Stimulated activated CD8-positive, alpha-beta memory T cell treated with anti-CD3 and anti-CD28 coated beads, Interleukin-4, amount 100 ng/mL, for 24 hours (primary cell): Measurements from ENCODE around the gene MMP15.
A peak's percentile ranks its signal among the peaks of the same experiment; 100 is the strongest.
"Not testable (repeated sequence)": the region's sequence is repeated elsewhere in the genome, so short reads cannot be mapped to it uniquely, and the experiment has no call there.

Source experiments
- DNase-seq: peaks from one replicate; pipeline ENCODE4 v3.0.0-alpha.2; 2020; ENCODE audit warnings: low read depth

Gene MMP15

DNA sequence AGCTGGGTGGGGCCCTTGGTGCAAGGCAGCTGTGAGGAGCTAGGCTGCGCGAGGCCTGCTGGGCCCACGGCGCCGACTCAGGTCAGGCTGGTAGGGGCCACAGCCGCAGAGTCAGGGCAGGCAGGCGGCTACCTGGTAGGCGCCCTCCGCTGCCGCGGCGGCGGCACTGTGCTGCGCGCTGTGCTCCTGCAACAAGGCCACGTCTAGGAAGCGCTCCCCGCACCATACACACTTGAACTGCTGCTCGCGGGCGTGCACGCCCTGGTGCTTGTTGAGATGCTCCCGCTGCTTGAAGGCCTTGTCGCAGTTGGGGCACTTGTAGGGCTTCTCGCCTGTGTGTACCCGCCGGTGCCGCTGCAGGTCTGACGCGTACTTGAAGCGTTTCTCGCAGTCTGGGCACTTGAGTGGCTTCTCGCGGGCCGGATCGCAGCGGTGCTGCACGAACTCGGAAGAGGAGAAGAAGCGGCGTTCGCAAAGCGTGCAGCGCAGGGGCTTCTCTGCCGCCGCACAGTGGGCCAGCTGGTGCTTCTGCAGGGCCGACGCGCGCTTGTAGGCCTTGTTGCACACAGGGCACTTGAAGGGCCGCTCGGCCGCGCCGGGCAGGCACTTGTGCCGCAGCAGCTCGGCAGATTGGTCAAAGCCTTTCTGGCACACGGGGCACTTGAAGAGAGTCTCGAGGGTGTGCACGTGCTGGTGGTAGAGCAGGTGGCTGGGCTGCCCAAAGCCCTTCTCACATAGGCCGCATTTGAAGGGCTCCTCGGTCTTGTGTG lies 29.0 kb upstream of the MMP15 start:
- no peak for DNase-seq

DNA sequence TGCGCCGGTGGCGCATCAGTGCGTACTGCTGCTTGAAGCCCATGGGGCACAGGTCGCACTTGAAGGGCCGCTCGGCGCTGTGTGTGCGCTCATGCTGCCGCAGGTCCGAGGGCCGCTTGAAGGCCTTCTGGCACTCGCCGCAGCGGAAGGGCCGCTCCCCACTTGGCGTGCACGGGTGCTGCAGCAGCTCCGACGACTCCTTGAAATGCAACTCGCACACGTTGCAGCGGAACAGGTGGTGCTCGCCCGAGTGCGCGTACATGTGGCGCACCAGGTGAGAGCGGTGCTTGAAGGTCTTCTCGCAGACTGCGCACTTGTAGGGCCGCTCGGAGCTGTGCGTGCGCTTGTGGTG lies 28.4 kb upstream of the MMP15 start:
- no peak for DNase-seq

DNA sequence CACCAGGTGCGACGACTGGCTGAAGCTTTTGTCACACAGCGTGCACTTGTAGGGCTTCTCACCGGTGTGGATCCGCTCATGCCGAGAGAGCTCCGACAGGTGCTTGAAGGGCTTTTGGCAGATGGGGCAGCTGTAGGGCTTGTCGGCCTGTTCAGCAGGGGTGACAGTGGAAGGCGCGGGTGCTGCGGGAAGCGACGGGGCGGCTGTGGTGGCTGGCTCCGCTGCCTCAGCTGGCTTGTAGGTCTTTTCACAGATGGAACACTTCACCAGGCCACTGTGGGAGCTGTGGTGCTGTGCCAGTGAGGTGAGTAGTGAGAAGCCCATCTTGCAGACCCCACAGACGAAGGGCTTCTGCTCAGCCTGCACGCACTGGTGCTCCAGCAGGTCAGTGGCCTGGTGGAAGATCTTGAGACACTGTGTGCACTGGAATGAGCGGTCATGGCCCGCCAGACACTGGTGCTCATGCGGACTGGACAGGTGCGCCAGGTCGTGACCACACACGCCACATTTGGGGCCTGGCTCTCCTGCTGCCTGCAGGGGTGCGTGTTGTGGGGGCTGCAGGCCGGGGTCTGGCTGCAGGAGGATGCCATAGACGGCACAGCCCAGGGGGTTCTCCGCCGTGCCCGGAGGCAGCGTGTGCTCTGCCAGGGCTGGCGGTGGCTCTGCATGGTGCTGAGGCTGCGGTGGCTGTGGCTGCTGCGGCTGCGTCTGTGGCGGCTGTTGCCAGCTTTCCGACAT lies 27.9 kb upstream of the MMP15 start:
- DNase-seq, result no peak

DNA sequence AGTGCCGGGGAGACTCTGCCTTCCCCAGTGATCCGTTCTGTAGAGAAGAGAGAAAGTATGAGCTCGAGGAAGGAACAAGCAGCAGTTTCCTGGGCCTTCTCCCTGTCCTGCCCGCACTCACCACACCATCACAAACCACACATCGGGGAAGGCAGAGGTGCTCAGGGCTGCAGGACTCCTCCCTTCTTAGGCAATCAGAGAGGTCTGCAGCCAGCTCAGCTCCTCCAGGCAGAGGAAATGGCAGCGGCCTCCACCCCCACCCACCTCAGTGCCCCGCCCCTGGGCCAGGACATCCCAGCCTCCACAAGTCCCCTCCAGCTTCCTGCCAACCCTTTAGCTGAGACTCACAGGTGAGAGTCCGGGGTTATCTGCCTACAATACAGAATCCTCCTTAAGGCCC lies 27.1 kb upstream of the MMP15 start:
- DNase-seq, result peak; percentile 47

DNA sequence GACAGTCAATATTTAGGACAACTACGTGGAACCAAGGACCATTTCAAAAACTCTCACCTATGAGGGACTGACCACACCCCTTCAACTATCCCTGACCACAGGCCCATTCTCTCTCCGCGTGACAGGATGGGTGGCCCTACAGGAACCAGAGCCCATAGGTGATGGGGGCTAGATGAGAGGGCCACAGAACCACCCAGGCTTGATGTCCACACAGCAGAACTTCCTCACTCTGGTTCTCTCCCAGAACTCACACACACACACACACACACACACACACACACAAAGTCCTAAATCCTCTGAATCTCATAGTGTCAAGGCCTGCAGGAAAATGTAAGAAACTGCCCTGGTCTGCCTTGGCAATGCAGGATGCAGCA lies 26.6 kb upstream of the MMP15 start:
- DNase-seq, result no peak

DNA sequence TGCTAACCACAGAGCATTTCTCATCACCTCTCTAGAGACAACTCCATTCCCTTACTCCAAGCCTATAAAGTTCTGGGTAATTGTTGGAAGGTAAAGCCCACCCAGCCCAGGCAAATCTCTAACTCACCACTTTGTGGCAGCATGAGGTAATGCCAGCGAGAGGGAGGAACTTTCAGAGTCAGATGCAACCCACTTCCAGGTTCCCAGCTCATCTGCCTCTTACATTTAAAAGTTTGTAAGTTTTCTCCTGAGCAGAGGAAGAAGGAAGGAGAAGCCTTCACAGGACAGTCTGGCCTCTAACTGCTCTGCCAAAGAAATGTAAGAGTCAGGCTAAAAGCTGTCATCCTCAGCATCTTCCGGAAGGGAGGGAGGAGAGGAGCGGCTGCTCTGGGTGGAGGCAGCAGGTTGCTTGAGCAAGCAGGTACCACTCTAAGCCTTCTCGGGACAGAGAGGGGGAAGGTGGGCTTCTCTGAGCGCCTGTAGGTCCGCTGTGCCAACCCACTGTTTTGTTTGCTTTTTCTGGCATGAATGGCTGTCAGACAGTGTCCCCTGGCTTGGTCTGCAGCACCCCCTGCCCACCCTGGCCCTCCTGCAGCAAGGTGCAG lies 26.1 kb upstream of the MMP15 start:
- no peak for DNase-seq

DNA sequence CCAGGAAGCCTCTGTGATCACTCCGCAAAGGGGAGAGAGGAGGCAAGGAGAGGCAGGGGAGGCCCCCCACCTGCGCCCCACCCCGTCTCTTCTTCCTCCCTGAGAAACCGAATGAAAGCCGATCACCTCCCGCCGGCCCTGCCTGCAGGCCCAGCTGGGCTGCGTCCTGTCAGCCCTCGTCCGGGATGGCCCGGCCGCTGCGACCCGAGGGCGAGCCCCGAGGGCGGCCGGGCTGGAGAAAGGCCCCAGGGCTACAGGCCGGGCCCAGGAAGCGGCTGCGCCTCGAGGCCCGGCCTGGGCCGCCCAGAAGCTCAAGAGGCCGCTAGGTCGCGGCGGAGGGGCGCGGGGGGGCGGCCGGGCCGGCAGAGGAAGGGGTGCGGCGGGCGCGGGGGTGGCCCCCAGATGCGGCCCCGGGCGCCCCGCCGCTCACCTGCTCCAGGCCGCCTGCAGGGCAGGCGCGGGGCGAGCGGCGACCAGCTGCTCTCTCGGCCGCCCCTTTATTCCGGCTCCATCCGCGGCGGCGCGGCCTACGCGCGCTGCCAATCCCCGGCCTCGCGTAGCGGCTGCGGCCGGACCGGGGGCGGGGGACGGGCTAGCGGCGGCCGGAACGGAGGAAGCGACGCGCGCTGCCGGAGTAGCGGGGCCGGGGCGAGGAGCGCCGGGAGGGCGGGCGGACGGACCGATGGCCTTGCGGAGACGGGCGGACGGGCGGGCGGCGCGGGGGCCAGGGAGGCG lies 25.4 kb upstream of the MMP15 start, which contains the start of gene ZNF319:
TSS of gene ZNF319 (minus strand) at position 702 of the 735 bp plus-strand sequence. CDS start 2,407 bp downstream, outside the sequence.
- DNase-seq, result no peak

DNA sequence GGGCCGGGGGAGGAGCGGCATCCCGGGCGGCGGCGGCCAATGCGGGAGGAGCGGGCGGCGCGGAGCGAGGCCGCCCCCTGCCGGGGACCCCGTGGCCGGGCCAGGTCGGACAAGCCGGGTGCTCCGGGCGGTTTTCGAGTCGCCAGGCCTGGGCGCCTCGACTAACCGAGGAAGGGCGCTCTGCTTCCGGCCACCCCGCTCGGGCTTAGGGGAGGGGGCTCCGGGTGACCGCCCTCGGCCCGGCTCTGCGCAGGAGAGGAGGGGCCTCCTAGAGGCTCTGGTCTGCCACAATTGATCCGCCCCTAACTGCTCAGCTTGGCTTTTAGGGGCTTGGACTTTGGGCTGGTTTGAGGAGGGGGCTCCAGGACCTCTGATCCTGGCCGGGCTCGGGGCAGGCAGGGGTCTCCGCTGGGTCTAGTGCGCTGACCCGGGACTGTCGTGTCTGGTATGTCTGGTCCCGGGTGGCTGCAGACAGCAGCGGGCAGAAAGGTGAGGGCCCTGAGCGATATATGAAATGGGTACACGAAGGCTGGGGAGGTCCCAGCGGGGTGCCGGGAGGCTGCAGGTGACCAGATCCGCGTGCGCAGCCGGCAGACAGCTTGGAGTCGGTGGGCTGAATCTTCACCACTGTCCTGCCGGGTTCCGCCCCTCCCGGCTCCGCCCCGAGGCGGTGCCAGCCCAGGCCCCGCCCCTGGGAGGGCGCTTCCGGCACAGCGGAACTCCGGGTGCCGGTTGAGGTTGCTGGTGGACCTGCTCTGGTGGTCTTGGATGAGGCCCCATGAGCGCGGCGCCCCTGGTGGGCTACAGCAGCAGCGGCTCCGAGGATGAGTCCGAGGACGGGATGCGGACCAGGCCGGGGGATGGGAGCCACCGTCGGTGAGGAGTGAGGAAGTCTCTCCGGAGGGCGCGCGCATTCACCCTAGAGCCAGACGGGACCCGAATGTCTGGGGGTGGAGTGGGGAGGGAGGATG lies 24.6 kb upstream of the MMP15 start, which contains the start of gene USB1:
TSS of gene USB1 (plus strand) at position 702 of the 971 bp plus-strand sequence. CDS start at position 779, 77 bp downstream.
- peak; percentile 74 for DNase-seq

DNA sequence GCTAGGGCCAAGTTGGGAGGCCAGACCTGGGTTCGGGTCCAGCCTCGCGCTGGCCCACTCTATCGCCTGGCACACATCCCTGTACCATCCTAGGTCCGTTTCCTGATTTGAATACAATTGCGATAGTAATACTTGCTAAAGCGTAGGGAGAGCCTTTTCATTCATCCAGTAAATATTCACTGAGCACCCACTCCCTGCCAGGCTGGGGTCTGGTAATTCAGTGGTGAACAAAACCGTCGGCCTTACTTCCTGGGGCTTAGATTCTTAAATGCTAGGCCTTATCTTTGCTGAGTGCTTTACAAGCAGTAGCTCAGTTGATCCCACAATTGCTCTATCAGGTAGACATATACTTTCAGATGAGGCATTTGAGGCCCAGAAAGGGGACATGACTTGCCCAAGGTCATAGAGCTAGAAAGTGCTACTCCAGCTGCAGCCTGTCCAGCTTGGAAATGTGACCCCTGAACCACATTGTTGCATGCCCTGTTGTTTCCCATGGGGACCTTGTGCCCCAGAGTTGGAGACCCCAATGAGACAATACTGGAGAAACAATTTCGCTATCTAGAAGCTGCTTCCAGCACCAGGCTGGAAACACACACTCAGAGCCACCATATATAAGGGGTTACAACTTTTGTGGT lies 23.7 kb upstream of the MMP15 start:
- DNase-seq, result no peak

DNA sequence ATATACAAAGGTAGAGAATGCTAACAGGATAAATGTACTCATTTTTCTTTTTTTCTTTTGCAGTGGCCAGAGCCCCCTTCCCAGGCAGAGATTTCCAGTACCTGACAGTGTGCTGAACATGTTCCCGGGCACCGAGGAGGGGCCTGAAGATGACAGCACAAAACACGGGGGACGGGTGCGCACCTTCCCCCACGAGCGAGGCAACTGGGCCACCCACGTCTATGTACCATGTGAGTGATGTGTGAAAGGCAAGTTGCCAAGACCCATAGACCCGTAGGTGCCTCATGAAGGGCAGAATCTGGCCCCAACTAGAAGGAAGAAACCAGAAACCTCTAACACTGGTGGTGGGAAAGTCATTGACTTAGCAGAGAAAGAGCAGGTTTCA lies 23.1 kb upstream of the MMP15 start:
- DNase-seq, result no peak

DNA sequence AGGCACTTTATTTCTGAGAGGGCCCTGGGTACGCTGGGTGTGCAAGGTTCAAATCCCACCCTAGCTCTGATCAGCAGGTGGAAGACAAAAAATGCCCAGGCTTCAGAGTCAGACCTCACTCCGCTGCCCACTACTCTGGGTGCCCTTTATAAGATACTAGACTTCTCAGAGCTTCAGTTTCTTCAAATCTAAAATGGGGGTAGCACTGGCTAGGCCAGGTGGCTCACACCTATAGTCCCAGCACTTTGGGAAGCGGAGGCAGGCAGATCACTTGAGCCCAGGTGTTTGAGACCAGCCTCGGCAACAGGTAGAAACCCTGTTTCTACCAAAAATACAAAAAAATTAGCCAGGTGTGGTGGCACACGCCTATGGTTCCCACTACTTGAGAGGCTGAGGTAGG lies 22.6 kb upstream of the MMP15 start:
- no peak for DNase-seq

DNA sequence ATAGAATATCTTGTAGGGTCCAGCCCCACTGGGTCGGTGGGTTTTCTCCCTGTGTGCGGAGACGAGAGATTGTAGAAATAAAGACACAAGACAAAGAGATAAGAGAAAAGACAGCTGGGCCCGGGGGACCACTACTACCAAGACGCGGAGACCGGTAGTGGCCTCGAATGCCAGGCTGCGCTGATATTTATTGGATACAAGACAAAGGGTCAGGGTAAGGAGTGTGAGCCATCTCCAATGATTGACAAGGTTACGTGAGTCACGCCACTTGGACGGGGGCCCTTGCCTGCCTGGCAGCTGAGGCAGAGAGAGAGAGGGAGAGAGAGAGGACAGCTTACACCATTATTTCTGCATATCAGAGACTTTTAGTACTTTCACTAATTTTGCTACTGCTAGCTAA lies 20.8 kb upstream of the MMP15 start:
- DNase-seq, result not testable (repeated sequence)

DNA sequence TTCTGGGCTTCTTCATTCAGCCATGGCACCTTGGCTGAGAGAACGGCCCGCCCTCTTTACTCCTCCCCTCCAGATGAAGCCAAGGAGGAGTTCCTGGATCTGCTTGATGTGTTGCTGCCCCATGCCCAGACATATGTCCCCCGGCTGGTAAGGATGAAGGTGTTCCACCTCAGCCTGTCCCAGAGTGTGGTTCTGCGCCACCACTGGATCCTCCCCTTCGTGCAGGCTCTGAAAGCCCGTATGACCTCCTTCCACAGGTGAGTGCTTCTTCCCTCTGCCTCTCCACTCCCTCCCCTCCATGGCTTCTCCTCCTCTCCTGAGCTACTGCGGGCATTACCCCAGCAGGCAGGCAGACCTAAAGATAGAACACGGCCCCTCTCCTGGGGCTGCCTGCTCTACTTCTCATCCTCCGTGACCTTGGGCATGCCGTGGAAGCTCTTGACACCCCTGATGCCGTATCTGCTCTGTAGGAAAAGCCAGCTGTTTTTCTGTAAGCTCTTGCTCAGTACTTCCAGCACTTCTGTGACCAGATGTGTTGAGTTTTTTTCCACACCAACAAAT lies 15.6 kb upstream of the MMP15 start:
- no peak for DNase-seq

DNA sequence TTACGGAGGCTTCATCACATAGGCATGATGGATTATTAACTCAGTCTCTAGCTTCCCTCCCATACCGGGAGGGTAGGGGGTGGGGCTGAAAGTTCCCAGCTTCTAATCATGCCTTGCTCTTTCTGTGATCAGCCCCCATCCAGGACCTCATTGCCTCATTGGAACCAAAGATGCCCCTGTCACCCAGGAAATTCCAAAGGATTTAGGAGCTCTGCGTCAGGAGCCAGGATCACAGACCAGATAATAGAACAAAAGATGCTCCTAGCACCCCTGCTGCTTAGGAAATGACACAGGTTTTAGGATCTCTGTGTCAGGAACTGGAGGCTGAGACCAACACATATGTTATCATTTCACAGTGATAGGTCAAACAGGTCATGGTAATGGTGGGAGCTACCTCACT lies 14.7 kb upstream of the MMP15 start:
- no peak for DNase-seq

DNA sequence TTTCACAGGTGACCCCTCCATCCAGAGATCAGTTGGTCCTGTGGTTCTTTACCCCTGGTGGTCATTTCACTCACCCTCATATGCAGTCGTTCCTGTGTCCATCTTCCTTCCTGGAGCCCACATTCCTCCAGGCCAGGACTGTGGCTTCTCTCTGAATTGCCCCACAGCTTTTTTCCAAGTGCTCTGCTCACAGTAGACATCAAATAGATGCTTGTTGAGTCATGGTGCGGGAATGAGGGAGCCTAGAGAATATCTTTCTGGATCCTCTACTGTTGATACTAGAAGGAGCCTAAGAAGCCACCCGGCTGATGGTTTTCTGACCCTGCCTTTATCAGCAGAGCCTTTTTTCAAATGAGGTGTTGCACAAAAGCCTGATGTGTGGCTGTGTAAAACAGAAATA lies 13.9 kb upstream of the MMP15 start:
- no peak for DNase-seq

DNA sequence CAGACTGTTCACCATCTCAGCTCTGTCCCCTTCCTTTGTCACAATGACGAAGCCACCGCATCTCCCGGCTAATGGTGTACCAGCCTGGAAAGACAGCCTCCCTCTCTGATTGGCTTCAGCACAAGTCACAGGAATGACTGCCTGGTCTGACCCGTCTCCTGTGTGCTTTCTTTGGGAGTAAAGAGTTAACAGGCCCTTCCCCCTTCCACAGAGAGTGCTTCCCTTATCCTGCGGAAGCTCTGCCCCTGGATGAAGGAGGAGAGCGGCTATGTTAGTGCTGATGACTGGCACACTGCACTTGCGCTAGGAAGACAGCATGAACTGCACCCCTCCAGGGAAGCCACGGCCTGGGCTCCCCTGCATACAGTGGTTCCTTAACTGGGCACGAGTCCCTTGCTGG lies 13.1 kb upstream of the MMP15 start:
- DNase-seq, result no peak

DNA sequence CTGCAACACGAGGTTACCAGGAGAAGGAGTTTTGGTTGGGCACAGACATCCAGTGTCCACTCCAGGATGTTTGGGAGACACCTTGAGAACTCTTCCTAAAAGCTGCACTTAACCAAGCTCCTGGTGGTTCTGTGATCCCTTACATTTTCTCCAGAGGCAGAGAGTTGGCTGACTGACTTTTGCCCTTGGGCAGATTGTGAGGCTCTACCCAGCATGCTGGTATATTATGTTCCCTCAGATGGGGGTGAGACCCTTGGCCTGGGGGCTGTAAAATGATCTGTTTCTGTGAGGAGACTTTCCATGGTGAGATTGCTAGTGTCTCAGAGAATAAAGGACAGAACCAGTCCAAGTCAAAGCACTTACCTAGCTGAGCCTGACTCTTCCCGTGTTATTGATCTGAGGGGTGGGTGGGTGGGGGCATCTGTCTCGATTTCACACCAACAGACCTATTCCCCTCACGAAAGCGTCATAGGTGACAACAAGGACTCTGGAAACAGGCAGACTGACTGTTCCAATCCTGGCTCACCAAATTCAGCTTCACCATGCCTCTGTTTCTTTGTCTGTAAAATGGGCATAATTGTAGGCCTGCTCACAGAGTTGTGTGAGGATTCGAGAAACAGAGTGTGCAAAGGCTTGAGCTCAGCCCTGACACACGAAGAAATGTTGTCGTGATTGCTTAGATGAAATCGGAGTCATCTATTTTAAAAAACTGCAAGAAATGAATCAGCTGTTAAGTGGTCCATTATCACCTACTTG lies 12.2 kb upstream of the MMP15 start:
- DNase-seq, result no peak

DNA sequence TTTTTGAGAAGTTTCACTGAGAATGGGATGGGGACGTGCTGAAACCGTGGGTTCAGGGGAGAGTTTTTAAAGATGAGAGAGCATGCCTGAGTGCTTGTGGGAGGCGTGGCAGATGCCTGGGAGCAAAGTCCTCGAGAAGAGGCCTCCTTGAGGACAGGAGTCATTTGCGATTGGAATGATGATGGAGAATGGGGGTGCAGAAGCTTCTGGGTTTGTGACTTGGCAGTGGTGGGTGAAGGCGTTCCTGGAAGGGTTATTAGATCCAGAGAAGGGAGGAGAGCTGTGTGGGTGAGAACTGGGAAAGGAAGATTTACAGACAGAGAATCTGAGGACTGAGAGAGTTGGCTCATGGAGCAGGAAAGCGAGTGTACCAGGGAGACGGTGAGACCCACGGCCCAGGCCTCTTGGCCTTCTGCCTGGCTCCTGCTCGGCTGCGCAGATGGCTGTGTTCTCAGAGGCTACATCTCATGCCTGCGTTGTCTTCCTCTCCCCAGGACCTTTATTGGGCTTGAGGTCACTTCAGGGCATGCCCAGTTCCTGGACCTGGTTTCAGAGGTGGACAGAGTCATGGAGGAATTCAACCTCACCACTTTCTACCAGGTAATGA lies 8.6 kb upstream of the MMP15 start:
- DNase-seq, result no peak

DNA sequence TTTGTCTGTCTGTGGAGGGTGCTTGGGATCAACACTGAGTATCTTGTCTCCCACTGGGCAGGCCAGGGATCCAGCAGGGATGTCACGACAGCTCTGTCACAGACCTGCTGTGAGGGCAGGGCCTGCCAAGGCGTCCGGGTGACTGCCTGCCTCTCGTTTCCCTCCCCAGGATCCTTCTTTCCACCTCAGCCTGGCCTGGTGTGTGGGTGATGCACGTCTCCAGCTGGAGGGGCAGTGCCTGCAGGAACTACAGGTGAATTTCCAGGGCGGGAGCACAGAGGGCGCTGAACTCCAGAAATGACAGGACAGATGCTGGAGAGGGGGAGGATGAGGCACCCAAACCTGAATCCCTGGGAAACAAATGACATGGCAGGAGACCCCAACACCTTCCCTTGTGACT lies 6.8 kb upstream of the MMP15 start:
- DNase-seq, result no peak
